Kidney tubule cell (primary cell): ENCODE measurements around the gene SLAMF8.

Experiments used
- DNase-seq: peaks from one replicate; pipeline ENCODE4 v3.0.0-alpha.2; 2018; ENCODE audit warnings: low spot score

Gene SLAMF8

DNA sequence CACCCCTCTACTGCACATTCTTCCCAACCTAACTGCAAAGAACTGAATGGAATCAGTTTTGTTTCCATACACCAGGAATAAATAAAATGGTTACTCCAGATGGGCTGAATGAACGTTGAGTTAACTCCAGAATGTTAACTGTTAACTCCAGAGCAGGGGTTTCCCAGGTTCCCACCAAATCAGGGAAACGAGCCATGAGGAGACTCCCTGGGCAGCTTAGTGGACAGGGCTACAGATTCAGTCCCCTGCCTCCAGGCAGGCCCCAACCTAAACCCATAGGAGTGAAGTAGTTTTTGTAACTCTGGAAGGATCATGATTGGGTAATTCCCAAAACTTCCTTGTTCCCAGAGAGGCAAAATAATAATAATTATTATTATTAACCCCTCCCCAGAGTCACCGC, 21.7 kb downstream of the SLAMF8 start:
- DNase-seq, result peak; percentile 51

GRCh38 chr1:159849626-159850366, 23.1 kb downstream of the SLAMF8 start:
- peak; percentile 67 for DNase-seq

GRCh38 chr1:159851407-159851806, 24.7 kb downstream of the SLAMF8 start:
- no peak for DNase-seq

GRCh38 chr1:159853417-159854115, 26.9 kb downstream of the SLAMF8 start:
- DNase-seq, result peak; percentile 36

DNA sequence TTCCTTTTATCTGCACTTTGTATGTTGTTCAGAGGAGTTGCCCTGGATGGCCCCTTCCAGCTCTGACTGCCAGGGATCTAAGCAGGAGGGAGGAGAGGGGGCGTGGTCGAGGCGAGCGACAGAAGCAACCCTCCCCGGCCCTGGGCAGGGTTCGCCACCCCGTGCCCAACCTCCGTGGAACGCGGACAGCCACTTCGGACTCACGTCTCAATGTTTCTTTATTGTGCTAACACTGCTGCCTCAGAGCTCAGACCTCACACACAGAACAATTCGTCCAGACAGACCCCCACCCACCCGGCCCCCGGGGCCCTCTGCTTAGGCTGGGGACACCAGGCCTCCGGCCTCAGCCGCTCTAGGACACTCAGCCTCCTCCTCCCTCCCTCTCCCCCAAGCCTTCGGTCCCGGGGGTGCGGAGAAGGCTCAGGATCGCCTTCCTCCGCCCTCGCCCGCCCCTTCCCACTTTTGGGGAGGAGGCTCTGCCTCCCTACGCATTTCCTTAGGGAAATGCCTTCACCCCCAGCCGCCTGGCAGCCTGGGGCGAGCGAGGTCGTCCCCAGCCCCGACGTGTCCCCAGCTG, 27.5 kb downstream of the SLAMF8 start:
- DNase-seq, result peak; percentile 66

DNA sequence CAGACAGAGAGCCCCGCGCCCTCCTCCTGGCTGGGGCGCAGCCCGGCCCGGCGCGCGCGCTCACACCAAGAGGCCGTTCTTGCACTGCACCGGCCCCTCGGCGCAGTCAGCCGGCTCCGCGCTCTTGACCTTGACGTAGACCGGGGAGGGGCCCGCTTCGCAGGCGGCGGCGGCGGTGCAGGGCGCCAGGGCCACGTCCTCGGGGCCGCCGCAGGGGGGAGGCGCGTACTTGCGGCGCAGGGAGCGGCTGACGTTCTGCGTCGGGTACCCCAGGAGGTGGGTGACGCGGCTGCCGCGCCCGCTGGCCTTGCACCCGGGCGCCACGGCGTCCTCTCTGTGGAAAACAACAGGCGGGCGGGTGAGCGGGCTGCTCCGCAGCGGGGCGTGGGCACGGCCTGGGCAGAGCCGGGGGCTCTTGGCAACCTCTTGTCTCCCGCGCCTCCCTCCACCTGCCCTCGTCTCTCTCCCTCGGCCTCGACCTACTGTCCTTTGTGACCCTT, 28.1 kb downstream of the SLAMF8 start:
- peak; percentile 88 for DNase-seq

GRCh38 chr1:159855709-159856108, 29.0 kb downstream of the SLAMF8 start:
- no peak for DNase-seq

DNA sequence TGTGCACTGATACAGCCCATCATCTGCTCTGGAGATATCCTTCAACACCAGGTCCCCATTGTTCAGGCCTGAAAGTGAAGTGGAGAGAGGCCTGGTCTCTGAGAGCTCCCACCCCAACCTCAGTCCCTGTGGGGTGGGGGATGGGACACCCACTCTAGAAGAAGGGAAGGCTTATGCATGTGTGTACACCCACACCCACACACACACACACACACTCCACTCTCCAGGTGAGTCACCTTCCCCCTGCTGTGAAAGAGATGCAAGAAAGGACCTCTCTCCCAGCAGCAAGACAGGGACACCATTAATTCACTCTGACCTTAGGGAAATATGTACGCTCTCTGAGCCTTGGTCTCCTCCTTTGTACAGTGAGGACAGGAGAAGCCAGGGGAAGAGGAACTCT, 29.9 kb downstream of the SLAMF8 start:
- peak; percentile 56 for DNase-seq

DNA sequence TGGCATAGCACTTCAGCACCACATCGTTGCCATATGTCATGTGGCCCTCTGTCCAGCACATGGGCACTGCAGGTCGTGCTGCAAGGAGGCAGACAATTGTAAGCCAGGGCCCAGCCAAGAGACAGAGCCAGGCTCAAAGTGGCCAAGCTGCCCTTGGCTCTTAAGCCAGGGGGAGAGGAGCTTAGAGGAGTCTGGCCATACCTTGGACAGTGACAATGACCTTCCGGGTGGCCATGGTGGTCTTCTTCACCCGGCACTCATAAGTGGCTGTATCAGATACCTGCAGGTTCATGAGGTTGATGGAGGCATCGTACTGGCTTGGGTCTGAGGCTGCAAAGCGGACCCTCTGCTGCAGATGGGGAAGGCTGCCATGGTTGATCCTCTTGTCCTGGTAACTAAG, 31.2 kb downstream of the SLAMF8 start:
- no peak for DNase-seq

DNA sequence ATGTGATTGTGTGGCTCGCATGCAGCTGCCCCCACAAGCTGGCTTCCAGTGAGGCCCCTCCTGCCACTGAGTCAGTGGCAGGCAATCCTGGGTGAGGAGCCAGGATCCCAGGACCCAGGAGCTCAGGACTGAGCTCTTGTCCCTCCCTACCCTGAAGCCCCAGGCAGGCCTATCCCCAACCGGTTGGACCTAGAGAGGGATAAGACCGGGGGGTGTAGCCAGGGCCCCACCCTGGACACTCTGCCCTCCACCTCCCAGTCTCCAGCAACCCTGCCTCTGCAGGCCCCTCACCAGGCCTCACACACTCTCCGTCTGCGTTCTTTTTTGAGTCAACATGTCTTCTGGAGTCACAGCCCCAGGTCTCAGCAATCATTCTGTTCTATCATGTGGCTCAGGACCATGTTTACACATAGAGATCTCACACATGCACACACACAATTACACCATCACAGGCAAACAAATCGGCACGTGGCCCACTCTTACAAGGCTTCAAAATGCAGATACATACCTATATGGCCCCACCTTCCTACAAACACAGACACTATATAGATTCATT, 33.2 kb downstream of the SLAMF8 start:
- DNase-seq, result no peak

DNA sequence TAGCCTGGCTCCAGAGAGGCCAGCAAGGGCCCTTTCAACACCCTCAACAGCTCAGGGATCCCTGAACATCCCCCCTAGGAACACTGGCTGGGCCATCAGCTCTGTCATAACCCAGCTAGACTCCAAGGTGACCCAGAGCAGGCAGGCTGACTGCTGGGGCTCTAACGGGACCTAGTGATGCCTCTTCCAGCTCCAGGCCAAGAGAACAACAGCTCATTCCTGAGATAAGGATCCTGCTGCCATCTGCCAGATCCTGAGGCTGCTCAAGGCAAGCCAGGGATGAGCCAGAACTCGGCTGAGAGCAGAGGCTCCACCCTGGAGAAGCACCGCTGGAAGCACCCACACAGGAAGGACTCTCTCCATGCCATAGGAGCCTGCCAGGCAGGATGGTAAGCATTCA, 33.8 kb downstream of the SLAMF8 start:
- no peak for DNase-seq

- no peak for DNase-seq
These were observed 34.5 kb downstream of the SLAMF8 start for GRCh38 chr1:159861218-159861617.

- no peak for DNase-seq
These were observed 35.4 kb downstream of the SLAMF8 start for GRCh38 chr1:159862031-159862430.

DNA sequence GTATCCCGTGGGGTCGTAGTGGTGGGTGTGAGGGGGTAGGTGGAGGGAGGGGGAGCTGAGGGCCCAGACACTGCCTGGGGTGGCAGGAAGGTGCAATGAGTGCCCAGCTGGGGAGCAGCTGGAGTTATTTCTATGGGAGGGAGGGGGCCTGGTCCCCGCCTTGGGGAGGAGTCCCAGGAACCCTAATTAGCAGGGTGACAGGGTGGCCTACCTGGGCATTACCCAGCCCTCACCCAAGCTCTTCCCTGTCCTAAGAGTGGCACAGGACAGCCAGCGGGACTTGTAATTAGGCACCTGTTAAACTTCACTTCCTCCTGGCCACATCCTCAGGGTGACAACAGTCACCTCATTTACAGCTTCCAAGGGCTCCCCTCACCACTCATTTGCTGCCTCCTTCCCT, 35.9 kb downstream of the SLAMF8 start, which contains the start of gene VSIG8:
VSIG8 (minus strand) TSS at position 101 of the 400 bp plus-strand sequence. CDS start 136 bp downstream, outside the sequence.
- DNase-seq, result no peak

GRCh38 chr1:159864262-159864661, 37.6 kb downstream of the SLAMF8 start:
- no peak for DNase-seq

GRCh38 chr1:159866066-159866465, 39.4 kb downstream of the SLAMF8 start:
- no peak for DNase-seq

GRCh38 chr1:159866905-159867663, 40.4 kb downstream of the SLAMF8 start:
- no peak for DNase-seq

- DNase-seq, result peak; percentile 90
These were observed 41.0 kb downstream of the SLAMF8 start for GRCh38 chr1:159867664-159868026.

- no peak for DNase-seq
These were observed 42.1 kb downstream of the SLAMF8 start for GRCh38 chr1:159868766-159869165.

- DNase-seq, result peak; percentile 96
These were observed 42.5 kb downstream of the SLAMF8 start for GRCh38 chr1:159869173-159869572.

DNA sequence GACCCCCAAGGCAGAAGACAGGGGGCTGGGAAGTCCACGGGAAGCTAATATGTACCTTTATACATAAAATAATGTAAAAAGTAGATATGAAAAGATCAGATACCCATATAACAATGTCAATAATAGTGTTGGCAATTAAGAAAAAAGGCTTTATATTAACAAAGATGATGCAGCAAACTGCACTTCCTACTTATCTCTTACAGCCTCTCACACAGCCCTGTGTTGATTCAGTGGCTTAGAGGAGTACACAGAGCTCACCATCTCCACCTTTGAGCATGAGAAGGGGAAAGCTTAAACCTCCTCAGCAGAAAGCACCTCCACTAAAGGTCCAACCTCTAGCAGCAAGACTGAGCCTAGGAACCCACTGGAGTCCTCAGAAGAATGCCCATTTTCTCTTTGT, 42.9 kb downstream of the SLAMF8 start:
- no peak for DNase-seq

GRCh38 chr1:159870704-159871103, 44.0 kb downstream of the SLAMF8 start:
- no peak for DNase-seq
